Left hindlimb (tissue), 1 donor: Measurements from ENCODE around the gene ABCA3.

Source experiments
- DNase-seq: peaks from one replicate; pipeline ENCODE4 v3.0.0-alpha.2; 2018

Gene ABCA3

GRCh38 chr16:2308089-2308962 is 32.2 kb downstream of the ABCA3 start:
- no peak for DNase-seq

- no peak for DNase-seq
Observed at GRCh38 chr16:2299915-2300192, 40.7 kb downstream of the ABCA3 start.

DNA sequence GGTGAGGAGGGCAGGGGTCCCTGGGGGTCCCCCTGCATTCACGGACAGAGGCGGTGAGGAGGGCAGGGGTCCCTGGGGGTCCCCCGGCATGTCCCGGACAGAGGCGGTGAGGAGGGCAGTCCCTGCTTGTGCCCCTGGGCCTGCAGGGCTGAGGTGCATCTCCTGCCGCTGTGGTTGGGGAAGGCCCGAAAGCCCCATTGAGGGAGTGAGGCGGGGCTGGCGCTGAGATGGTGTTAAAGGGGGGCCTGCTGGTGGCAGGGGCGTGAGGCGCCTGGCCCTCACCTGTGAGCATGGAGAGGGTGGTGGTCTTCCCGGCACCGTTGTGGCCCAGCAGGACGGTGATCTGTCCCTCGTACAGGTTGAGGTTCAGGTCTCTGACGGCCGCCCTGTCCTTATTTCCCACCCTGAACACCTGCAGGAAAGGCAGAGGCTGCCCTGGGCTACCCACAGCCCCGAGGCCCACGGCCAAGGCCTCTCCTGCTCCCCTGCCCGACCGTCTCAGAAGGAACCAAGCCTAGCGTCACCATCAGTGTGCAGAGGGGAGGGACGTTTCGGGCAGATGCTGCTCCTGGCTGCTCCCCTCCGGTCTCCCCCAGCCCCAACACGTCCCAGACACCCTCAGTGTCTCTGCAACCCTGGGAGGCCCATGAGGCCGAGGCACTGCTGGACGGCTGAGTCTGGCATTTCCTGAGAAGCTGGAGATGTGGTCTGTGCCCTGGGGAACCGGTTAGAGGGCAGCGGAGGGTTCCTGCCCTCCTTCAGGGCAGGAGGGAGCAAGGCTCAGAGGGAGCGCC is 41.2 kb downstream of the ABCA3 start:
- DNase-seq: no peak

GRCh38 chr16:2298621-2299020 is 41.9 kb downstream of the ABCA3 start:
- DNase-seq: no peak

GRCh38 chr16:2297506-2297860 is 43.0 kb downstream of the ABCA3 start:
- no peak for DNase-seq

GRCh38 chr16:2296661-2297505 is 43.6 kb downstream of the ABCA3 start:
- no peak for DNase-seq

DNA sequence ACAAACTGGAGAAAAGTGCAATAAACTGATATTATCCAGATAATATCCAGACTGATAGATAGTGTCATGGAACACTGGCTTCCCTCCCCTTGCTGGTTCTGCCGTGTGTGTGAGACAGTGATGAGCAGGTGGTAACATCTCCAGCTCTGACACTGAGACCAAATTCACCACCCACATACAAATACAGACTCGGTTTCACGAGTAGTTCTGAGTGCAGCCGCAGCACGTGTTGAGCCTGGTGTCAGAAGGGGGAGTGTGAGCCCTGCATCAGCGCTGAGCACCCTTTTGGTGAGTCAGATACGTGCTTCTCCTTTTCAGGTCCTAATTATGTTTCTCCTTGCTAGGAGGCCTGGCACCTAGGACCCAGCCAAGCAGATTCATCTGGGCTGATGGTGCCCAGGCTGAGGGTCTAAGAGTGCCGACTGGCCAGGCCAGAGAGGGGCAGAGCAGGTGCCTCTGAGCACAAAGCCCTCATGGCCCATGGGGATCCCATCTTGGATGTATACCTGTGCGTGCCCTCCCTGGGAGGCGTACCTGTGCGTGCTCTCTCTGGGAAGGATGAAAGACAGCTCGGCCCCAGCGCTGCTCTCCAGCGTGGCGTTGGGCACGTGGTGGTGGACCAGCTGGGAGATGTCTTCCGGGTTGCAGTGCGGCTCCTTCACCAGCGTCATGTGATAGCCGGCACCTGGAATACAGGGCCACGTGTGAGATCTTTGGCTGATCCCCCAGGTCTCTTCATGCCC is 45.3 kb downstream of the ABCA3 start:
- no peak for DNase-seq

DNA sequence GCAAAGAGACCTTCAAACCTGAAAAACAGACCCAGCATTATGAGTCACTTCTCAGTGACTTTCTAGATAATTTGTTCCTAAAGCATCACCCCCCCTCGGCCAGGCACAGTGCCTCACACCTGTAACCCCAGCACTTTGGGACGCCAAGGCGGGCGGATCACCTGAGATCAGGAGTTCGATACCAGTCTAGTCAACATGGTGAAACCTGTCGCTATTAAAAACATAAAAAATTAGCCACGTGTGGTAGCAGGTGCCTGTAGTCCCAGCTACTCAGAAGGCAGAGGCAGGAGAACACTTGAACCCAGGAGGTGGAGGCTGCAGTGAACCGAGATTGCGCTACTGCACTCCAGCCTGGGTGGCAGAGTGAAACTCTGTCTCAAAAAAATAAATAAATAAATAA is 48.3 kb downstream of the ABCA3 start:
- no peak for DNase-seq

GRCh38 chr16:2289282-2289681 is 51.2 kb downstream of the ABCA3 start:
- no peak for DNase-seq

DNA sequence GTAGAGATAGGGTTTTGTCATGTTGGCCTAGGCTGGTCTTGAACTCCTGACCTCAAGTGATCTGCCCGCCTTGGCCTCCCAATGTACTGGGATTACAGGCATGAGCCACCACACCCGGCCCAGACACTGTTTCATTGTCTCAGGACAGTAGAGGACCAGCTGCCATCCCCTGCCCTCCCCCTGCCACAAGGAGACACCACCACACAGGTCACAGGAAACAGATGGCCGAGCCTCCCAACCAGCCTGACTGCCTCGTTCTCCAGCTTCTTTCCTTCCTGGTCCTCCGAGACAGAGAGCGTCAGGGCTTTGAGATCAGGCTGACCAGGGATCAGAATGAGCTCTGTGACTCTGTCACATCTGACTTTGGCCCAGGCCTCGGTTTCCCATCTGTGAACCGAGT is 51.8 kb downstream of the ABCA3 start:
- no peak for DNase-seq

GRCh38 chr16:2287916-2288547 is 52.5 kb downstream of the ABCA3 start:
- DNase-seq: no peak

- DNase-seq: no peak
Observed at GRCh38 chr16:2286550-2286949, 54.0 kb downstream of the ABCA3 start.

DNA sequence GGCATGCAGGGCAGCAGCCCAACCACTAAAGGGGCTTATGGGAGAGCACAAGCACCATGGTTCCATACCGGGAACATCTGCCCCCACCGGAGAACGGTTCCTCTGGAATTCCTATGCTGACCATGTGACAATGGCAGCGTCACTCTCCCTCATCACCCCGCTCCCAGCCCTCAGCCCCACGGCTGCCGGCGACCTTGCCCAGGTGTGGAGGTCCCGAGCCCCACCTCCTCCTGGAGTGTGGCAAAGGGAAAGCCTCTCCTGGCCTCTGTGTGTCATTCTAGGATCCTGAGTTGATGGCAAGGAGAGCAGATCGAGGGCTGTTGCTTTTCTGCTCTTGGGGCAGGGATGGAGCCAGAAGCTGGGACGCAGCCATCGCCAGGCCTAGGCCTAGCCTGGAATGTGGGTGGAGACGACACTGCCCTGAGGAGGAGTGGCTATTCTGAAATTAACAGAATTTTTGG is 54.8 kb downstream of the ABCA3 start:
- DNase-seq: no peak

GRCh38 chr16:2284797-2285576 is 55.5 kb downstream of the ABCA3 start:
- no peak for DNase-seq

DNA sequence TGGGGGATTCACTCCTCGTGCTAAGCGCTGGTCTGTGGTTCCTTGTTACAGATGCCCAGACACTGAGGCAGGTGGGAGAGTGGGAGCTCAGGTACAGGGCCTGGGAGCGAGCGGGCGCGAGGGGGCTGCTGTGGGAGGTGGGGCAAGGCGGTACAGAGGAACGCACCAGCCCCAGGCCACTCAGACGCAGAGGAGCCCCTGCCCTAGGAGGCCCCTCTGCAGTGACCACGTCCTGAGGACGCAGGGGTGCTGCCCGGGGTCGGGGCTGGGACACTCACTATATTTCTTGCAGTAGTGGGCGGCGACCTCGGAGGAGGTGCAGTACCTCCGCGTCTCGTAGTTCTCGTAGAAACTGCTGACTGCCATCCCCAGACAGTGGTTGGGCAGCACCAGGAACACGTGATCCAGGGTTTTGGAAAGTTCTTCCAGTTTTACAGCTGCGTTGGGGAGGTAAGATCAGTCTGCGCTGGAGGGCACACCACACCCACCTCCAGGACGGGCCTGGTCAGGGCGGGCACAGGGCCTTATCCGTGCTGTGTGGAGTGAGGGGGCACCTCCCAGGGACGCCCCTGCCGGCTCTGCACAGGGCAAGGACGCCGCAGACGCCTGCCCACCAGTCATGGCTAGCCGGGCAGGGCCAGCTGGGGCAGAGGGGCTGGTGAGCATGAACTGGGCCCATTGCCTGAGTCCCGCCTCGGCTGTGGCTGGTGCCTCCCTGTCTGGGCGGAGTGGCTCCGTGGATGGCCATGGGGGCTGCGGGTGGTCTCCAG is 56.3 kb downstream of the ABCA3 start:
- no peak for DNase-seq

DNA sequence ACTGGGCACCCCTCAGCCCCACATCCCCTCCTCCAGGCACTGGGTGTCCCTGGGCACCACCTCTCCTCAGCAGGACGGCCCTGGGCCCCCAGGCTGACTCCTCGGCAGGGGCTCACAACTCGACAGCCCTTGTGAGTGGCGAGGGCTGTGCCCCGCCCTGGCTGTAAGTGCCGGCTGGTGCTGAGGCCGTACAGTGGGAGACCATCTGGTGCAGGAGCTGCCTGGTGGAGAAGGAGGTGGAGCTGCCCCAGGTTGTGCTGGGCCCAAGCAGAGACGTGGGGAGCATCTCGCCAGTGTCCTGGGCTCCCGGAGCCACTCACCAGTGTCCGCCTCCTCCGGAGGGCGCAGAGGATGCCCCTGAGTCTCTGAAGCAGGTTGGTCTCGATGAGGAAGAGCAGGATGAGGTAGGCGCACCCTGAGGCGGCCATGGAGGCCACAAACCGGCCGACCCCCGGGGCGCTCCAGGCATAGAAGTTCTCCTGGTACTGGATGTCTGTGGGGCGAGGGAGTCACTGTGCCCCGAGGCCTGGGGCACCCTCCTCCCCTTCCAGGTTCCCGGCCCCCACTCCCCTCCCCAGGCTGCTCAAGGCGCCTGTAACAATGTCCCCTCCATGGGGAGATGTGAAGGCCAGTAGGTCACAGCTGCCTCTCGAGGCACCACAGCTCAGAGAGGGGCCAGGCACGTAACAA is 57.5 kb downstream of the ABCA3 start:
- no peak for DNase-seq

DNA sequence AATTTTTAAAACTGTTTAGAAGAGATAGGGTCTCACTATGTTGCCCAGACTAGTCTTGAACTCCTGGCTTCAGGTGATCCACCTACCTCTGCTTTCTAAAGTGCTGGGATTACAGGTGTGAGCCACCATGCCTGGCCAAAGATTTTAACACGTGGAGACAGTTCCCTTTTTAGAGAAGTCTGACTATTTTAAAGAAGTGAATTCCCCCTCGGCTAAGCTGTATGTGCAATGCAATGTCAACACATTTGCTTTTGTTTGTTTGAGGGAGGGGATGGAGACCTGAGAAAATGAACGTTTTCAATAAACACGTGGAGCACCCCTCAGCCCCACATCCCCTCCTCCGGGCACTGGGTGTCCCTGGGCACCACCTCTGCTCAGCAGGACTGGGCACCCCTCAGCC is 58.3 kb downstream of the ABCA3 start:
- DNase-seq: no peak

DNA sequence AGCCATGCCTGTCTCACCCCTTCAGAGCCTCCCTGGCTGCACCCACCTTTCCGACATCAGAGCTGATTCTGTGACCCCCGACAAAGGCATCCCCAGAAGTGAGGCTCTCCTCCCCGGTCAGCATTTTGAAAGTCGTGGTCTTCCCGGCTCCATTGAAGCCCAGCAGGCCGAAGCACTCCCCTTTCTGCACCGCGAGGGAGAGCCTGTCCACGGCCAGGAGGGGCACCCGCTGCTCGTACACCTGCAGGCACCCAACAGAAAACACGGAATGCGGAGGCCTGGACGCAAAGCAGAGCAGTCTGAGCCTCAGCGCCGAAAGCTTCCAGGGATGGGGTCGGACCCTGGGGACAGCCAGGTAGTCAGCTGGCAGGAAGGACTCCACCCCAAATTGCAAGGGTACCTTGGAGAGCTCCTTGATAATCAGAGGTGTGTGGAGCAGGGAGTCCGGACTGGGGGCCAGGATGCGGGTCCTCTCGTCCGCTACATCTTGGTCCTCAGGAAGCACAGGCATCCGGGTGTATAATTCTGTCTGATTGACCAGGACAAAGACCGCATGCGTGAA is 59.5 kb downstream of the ABCA3 start:
- no peak for DNase-seq

- DNase-seq: no peak
Observed at GRCh38 chr16:2280461-2280860, 60.1 kb downstream of the ABCA3 start.
